A549 (cell line): ENCODE measurements around the gene SCYL1. TPM values are rescaled to one million over a fixed set of nuclear protein-coding genes. Genes with fewer than 3 reads are reported as not detected.

Source experiments
- ATAC-seq, 2 experiments: fragments of 200-7000 bp in 1 of 2; fragments of >200 bp in 1 of 2; cut with Nextera tagmentation in 1 of 2; cut with Tn5 transposase in 1 of 2; 3 replicates each; pipeline versions ENCODE4 v1.8.0 to v1.9.1; 2018 to 2020; ENCODE audit warnings: mild to moderate bottlenecking in 1 of 2, moderate library complexity in 1 of 2
- CTCF ChIA-PET: fragments of 300-600 bp; sonication (Branson Sonifier 250); formaldehyde crosslinking; extraction: SDS; loops from one replicate; lab custom pipeline; 2021; ENCODE audit warnings: antibody characterized with exemption, inconsistent platforms; lab: Yijun Ruan, JAX
- POLR2A ChIA-PET: fragments of 350-600 bp; formaldehyde crosslinking; extraction: SDS; loops from one replicate; lab custom pipeline; 2021; ENCODE audit warnings: antibody characterized with exemption, inconsistent platforms; lab: Yijun Ruan, JAX
- DNase-seq, 2 experiments: peaks; one replicate each; pipeline versions ENCODE4 v3.0.0 to v3.0.0-alpha.2; 2011 to 2016; ENCODE audit warnings: low read depth in 1 of 2, low spot score in 1 of 2
- FAIRE-seq: peaks from 2 replicates; lab custom pipeline; 2011; peaks lifted over from hg19 to GRCh38; lab: Jason Lieb, UNC
- H3K27ac ChIP-seq, 2 experiments: fragments of >200 bp; sonication (Bioruptor Twin); formaldehyde crosslinking; 3 replicates each; pipeline ENCODE4 v1.5.1; 2016 to 2017
- H3K4me1 ChIP-seq: fragments of >200 bp; sonication (Bioruptor Twin); formaldehyde crosslinking; 3 replicates; pipeline ENCODE4 v1.6.1; 2016
- H3K4me2 ChIP-seq: fragments of >200 bp; sonication (Bioruptor Twin); formaldehyde crosslinking; 3 replicates; pipeline ENCODE4 v1.6.1; 2016
- H3K4me3 ChIP-seq: fragments of >200 bp; sonication (Bioruptor Twin); formaldehyde crosslinking; 3 replicates; pipeline ENCODE4 v1.5.1; 2016
- H3K9me3 ChIP-seq: fragments of >200 bp; sonication (Bioruptor Twin); formaldehyde crosslinking; 3 replicates; pipeline ENCODE4 v1.6.1; 2016
- CHD4 ChIP-seq: fragments of 200-600 bp; sonication (generic); IDR thresholded peaks from 2 replicates; pipeline ENCODE4 v1.6.1; 2016; ENCODE audit warnings: antibody characterized with exemption, mild to moderate bottlenecking, borderline replicate concordance
- EHF ChIP-seq: fragments of 250-450 bp; sonication (Bioruptor Pico); IDR thresholded peaks from 2 replicates; pipeline ENCODE4 v1.5.0; 2020; ENCODE audit warnings: mild to moderate bottlenecking
- EP300 ChIP-seq, 2 experiments: fragments of >200 bp; sonication (Bioruptor Twin); formaldehyde crosslinking; IDR thresholded peaks; 2 replicates in 1 of 2; 3 replicates in 1 of 2; pipeline ENCODE4 v1.6.1; 2016 to 2017
- GATA3 ChIP-seq: IDR thresholded peaks from 2 replicates; pipeline ENCODE4 v1.6.1; 2012; ENCODE audit warnings: borderline replicate concordance
- HDAC2 ChIP-seq: fragments of 200-600 bp; sonication (generic); IDR thresholded peaks from 2 replicates; pipeline ENCODE4 v1.6.1; 2016
- HOXB5 ChIP-seq: fragments of 250-450 bp; sonication (Bioruptor Pico); IDR thresholded peaks from 2 replicates; pipeline ENCODE4 v1.5.0; 2020; ENCODE audit warnings: mild to moderate bottlenecking, moderate library complexity
- JUN ChIP-seq, 2 experiments: fragments of >200 bp; sonication (Bioruptor Twin); formaldehyde crosslinking; IDR thresholded peaks; 2 replicates in 1 of 2; 3 replicates in 1 of 2; pipeline ENCODE4 v1.6.1; 2016 to 2017
- JUNB ChIP-seq: fragments of >200 bp; sonication (Bioruptor Twin); formaldehyde crosslinking; IDR thresholded peaks from 2 replicates; pipeline ENCODE4 v1.6.1; 2016
- KDM1A ChIP-seq: fragments of 200-600 bp; sonication (generic); IDR thresholded peaks from 2 replicates; pipeline ENCODE4 v1.6.1; 2016; ENCODE audit warnings: low read depth, mild to moderate bottlenecking
- NFE2L2 ChIP-seq: fragments of 150-350 bp; conservative IDR thresholded peaks from 2 replicates; pipeline ENCODE4 v1.6.1; 2014; ENCODE audit warnings: low read length
- POLR2A ChIP-seq: IDR thresholded peaks from 2 replicates; pipeline ENCODE4 v1.6.1; 2012; ENCODE audit warnings: mild to moderate bottlenecking, low read length
- RAD21 ChIP-seq, 2 experiments: fragments of >200 bp in 1 of 2; sonication (Bioruptor Twin) in 1 of 2; formaldehyde crosslinking in 1 of 2; IDR thresholded peaks in 1 of 2; conservative IDR thresholded peaks in 1 of 2; 2 replicates in 1 of 2; 3 replicates in 1 of 2; pipeline ENCODE4 v1.6.1; 2012 to 2018; ENCODE audit warnings: inconsistent platforms in 1 of 2
- RNF2 ChIP-seq: fragments of 200-600 bp; sonication (generic); IDR thresholded peaks from 2 replicates; pipeline ENCODE4 v1.6.1; 2016; ENCODE audit warnings: low read depth, mild to moderate bottlenecking, antibody characterized with exemption, moderate library complexity, borderline replicate concordance
- TFCP2L1 ChIP-seq: fragments of 250-450 bp; sonication (Bioruptor Pico); IDR thresholded peaks from 2 replicates; pipeline ENCODE4 v1.5.0; 2021; ENCODE audit warnings: mild to moderate bottlenecking
- ZNF302 ChIP-seq: fragments of 250-450 bp; sonication (Bioruptor Pico); IDR thresholded peaks from 2 replicates; pipeline ENCODE4 v1.9.0; 2021; ENCODE audit warnings: inconsistent platforms, mild to moderate bottlenecking, moderate library complexity
- WGBS: methylation state at CpG from one replicate; pipeline ENCODE4 v1.1.6; 2017; ENCODE audit errors: missing lambda C conversion rate; 5-methylcytosine and 5-hydroxymethylcytosine counted together
- polyA plus RNA-seq, 4 experiments: library from polyadenylated mRNA; depleted of rRNA in 3 of 4; stranded (reverse); fragments of >200 nt; fragmentation: RNase III in 1 of 4; extraction: RNeasy Plus Mini Kit Qiagen cat#74134 plus additional on column Dnase treatment in 1 of 4; gene quantifications; 2 replicates in 3 of 4; 3 replicates in 1 of 4; pipeline ENCODE4 v1.2.3, GENCODE V29; 2011 to 2017
- TF ChIP-seq, protein P1 (sequence below): fragments of 200-600 bp; sonication (generic); IDR thresholded peaks from 2 replicates; pipeline ENCODE4 v1.6.1; 2016; ENCODE audit warnings: antibody characterized with exemption, mild to moderate bottlenecking, moderate library complexity
- TF ChIP-seq, protein P2 (sequence below): fragments of >200 bp; sonication (Bioruptor Twin); formaldehyde crosslinking; IDR thresholded peaks from 3 replicates; pipeline ENCODE4 v1.6.1; 2016
- TF ChIP-seq, protein P3 (sequence below): fragments of >200 bp; sonication (Bioruptor Twin); formaldehyde crosslinking; IDR thresholded peaks from 3 replicates; pipeline ENCODE4 v1.5.1; 2016
- TF ChIP-seq, protein P4 (sequence below): IDR thresholded peaks from 2 replicates; pipeline ENCODE4 v1.6.1; 2012

The SCYL1 gene
- polyA plus RNA-seq, 2 of the 4 experiments (the other 2 are of a cell fraction): 30.8 to 46.8 TPM

DNA sequence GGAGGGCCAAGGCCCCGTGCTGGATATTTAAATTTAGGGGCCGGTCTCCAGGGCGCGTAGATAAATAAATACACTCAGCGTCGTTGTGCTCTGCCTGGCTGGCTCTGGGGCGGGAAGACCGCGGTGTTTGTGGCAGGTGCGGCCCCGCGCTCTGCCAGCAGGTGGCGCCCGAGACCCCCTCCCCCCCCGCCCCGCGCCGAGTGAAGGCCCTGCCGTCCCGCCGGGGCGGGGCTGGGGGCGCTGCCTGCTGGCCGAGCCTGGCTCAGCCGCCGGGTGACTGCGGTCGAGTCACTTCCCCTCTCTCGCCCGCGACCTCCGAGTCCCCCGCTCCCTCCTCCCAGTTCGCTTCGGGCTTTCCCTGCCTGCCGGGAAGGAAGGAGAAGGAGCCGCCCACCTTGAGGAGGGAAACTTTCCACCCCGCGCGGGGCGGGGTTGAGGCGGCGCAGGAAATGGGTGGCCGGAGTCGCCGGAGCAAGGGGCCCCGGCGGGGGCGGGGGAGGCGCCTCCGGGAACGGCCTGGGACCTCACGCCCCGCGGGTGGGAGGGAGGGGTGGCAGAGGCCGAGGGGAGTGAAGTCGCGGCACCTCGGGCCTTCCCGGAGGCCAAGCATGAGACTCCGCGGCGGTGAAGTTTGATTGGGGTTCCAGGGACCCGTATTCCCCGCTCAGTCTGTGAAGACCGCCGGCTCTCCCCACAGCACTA is 49.4 kb downstream of the SCYL1 start (continued):
- TF ChIP-seq, protein P1, sequence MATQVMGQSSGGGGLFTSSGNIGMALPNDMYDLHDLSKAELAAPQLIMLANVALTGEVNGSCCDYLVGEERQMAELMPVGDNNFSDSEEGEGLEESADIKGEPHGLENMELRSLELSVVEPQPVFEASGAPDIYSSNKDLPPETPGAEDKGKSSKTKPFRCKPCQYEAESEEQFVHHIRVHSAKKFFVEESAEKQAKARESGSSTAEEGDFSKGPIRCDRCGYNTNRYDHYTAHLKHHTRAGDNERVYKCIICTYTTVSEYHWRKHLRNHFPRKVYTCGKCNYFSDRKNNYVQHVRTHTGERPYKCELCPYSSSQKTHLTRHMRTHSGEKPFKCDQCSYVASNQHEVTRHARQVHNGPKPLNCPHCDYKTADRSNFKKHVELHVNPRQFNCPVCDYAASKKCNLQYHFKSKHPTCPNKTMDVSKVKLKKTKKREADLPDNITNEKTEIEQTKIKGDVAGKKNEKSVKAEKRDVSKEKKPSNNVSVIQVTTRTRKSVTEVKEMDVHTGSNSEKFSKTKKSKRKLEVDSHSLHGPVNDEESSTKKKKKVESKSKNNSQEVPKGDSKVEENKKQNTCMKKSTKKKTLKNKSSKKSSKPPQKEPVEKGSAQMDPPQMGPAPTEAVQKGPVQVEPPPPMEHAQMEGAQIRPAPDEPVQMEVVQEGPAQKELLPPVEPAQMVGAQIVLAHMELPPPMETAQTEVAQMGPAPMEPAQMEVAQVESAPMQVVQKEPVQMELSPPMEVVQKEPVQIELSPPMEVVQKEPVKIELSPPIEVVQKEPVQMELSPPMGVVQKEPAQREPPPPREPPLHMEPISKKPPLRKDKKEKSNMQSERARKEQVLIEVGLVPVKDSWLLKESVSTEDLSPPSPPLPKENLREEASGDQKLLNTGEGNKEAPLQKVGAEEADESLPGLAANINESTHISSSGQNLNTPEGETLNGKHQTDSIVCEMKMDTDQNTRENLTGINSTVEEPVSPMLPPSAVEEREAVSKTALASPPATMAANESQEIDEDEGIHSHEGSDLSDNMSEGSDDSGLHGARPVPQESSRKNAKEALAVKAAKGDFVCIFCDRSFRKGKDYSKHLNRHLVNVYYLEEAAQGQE: peak; percentile 55
- TF ChIP-seq, protein P2, sequence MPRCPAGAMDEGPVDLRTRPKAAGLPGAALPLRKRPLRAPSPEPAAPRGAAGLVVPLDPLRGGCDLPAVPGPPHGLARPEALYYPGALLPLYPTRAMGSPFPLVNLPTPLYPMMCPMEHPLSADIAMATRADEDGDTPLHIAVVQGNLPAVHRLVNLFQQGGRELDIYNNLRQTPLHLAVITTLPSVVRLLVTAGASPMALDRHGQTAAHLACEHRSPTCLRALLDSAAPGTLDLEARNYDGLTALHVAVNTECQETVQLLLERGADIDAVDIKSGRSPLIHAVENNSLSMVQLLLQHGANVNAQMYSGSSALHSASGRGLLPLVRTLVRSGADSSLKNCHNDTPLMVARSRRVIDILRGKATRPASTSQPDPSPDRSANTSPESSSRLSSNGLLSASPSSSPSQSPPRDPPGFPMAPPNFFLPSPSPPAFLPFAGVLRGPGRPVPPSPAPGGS: peak; percentile 59; the same call in 1 of the 3 replicates

DNA sequence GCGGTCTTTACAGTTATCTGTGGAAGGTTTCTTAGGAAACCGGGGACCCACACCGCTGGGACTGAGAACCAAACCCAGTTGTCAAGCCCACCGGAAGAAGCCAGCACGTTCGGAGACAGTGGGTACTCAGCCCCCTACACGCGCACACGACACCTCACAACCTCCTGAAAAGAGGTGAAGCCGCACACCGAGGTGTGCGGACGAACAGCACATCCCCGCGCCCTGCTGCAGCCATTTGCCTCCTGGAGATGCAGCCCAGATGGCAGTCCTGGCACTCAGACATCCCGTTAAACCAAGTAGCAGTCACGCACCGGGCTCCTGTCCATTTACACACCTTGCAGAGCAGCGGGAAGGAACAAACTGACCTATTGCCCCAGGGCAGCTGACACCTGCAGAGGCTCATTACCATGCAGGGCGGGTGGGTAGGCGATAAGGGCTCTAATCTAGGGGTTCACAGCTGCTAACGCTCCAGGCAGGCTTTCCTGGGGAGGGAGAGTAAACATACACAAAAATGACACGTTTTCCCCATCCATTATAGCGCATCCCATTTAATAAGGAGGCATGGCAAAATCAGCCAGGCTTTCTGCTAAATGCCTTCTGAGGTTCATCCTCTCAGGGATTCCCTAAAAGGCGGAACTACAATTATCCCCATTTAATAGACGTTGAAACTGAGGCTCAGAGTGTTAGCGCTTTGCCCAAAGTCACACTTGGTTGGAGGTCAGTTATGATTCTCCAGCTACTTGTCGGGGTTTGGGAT is 50.1 kb downstream of the SCYL1 start:
- TF ChIP-seq, protein P3, sequence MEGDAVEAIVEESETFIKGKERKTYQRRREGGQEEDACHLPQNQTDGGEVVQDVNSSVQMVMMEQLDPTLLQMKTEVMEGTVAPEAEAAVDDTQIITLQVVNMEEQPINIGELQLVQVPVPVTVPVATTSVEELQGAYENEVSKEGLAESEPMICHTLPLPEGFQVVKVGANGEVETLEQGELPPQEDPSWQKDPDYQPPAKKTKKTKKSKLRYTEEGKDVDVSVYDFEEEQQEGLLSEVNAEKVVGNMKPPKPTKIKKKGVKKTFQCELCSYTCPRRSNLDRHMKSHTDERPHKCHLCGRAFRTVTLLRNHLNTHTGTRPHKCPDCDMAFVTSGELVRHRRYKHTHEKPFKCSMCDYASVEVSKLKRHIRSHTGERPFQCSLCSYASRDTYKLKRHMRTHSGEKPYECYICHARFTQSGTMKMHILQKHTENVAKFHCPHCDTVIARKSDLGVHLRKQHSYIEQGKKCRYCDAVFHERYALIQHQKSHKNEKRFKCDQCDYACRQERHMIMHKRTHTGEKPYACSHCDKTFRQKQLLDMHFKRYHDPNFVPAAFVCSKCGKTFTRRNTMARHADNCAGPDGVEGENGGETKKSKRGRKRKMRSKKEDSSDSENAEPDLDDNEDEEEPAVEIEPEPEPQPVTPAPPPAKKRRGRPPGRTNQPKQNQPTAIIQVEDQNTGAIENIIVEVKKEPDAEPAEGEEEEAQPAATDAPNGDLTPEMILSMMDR: no peak
- TF ChIP-seq JUN (IDR thresholded peaks at IDR 0.05) (0 out of 5 replicates have a peak, but pooled peaks of 1 of the 2 experiments have one; percentile 0), EHF (CRISPR knock-in tag) (no peak), RAD21 (conservative IDR thresholded peaks at IDR 0.05 in 1 of 2, IDR thresholded peaks at IDR 0.05 in 1 of 2) (no peak), HDAC2 (peak; percentile 97), GATA3 (0 out of 2 replicates have a peak, but pooled peaks have one; percentile 14), JUNB (no peak), EP300 (IDR thresholded peaks at IDR 0.05) (no peak), ZNF302 (no peak), CHD4 (no peak; the same call in 1 of the 2 replicates), POLR2A (no peak), NFE2L2 (no peak), RNF2 (no peak), HOXB5 (CRISPR knock-in tag) (no peak), TFCP2L1 (CRISPR knock-in tag) (no peak), KDM1A (peak; percentile 99)
- TF ChIP-seq, protein P1: no peak
- TF ChIP-seq, protein P2: no peak
- TF ChIP-seq, protein P4, sequence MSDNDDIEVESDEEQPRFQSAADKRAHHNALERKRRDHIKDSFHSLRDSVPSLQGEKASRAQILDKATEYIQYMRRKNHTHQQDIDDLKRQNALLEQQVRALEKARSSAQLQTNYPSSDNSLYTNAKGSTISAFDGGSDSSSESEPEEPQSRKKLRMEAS: no peak
- DNase-seq (no peak), FAIRE-seq (no peak), ATAC-seq (no peak)
- WGBS: 38% methylated on average over 25 of the region's 28 CpGs
- H3K27ac ChIP-seq: peak overlapping the region; percentile 92 to 98
- no peaks in the 10 kb centered on the region for H3K9me3 ChIP-seq
- CTCF ChIA-PET: interaction anchor here (0.6 to 6.6 kb wide), 8 partner anchors 13 to 58 kb away, joined by 3 to 58 read pairs (median 5); partner anchors contain the start of gene KCNK7
- H3K4me3 ChIP-seq: peak overlapping the region; percentile 82
- POLR2A ChIA-PET: no interaction called here
- H3K4me2 ChIP-seq: peak overlapping the region; percentile 97
- peaks cover 57% of the 10 kb centered on the region for H3K4me1 ChIP-seq
